Tibial artery (tissue), 4 donors: ENCODE results near the gene MFSD12.

ENCODE experiments used
- DNase-seq, 2 donors: peaks; one replicate each; pipeline ENCODE4 v3.0.0-alpha.2; 2019
- H3K27ac ChIP-seq, 2 donors: fragments of 200-600 bp; sonication (generic) in 1 of 2; 1 replicate in 1 of 2; 2 replicates in 1 of 2; pipeline ENCODE4 v1.5.1; 2018 to 2019; ENCODE audit warnings: mild to moderate bottlenecking in 1 of 2
- H3K27me3 ChIP-seq, 2 donors: fragments of 200-600 bp; sonication (generic) in 1 of 2; one replicate each; pipeline versions ENCODE4 v1.5.1 to v1.6.0; 2016 to 2019
- H3K36me3 ChIP-seq, 3 donors: fragments of 200-600 bp; sonication (generic) in 2 of 3; one replicate each; pipeline ENCODE4 v1.5.1; 2016 to 2019; ENCODE audit warnings: mild to moderate bottlenecking in 2 of 3
- H3K4me1 ChIP-seq, 4 donors: fragments of 200-600 bp; sonication (generic) in 2 of 4; 1 replicate in 3 of 4; 2 replicates in 1 of 4; pipeline ENCODE4 v1.5.1; 2016 to 2019
- H3K4me3 ChIP-seq, 2 donors: fragments of 200-600 bp; sonication (generic) in 1 of 2; 1 replicate in 1 of 2; 2 replicates in 1 of 2; pipeline ENCODE4 v1.5.1; 2018 to 2019; ENCODE audit warnings: mild to moderate bottlenecking in 2 of 2
- H3K9me3 ChIP-seq, 3 donors: fragments of 200-600 bp; sonication (generic) in 1 of 3; one replicate each; pipeline ENCODE4 v1.5.1; 2016 to 2019
- intact Hi-C: fragments of 100-400 bp; cut with DNase I; formaldehyde crosslinking; loops from one replicate; pipeline ENCODE4 v1.15.0; 2023; ENCODE audit warnings: low total_unique reads
- TF ChIP-seq, protein P1 (sequence below), 2 experiments: fragments of 200-600 bp in 1 of 2; fragments of 450-650 bp in 1 of 2; IDR thresholded peaks; one replicate each; pipeline ENCODE4 v1.5.1; 2017 to 2019; ENCODE audit warnings: antibody characterized with exemption in 2 of 2, mild to moderate bottlenecking in 1 of 2, moderate library complexity in 1 of 2

Gene MFSD12

GRCh38 chr19:3538965-3539755 lies 18.2 kb downstream of the MFSD12 start, which contains the start of gene TEKTIP1:
TSS of gene TEKTIP1 (plus strand) at chr19:3539174. CDS start at chr19:3539178, 4 bp downstream.
- intact Hi-C loops, result loop anchor here (10.0 kb wide), 1 partner anchor 426 kb away; no protein-coding TSS in a partner anchor
- H3K4me1 ChIP-seq, result peaks cover 0 to 28% (median 10%) of the 10 kb centered on the region in 4 donors
- DNase-seq, result no peak
- H3K27ac ChIP-seq, result no peak within 1 kb of the TSS
- H3K9me3 ChIP-seq, result no peaks in the 10 kb centered on the region
- no peaks in the 10 kb centered on the region for H3K27me3 ChIP-seq
- H3K4me3 ChIP-seq, result no peak within 1 kb of the TSS
- H3K36me3 ChIP-seq, result peaks cover 17 to 51% (median 19%) of the 10 kb centered on the region in 3 donors
- TF ChIP-seq, protein P1, sequence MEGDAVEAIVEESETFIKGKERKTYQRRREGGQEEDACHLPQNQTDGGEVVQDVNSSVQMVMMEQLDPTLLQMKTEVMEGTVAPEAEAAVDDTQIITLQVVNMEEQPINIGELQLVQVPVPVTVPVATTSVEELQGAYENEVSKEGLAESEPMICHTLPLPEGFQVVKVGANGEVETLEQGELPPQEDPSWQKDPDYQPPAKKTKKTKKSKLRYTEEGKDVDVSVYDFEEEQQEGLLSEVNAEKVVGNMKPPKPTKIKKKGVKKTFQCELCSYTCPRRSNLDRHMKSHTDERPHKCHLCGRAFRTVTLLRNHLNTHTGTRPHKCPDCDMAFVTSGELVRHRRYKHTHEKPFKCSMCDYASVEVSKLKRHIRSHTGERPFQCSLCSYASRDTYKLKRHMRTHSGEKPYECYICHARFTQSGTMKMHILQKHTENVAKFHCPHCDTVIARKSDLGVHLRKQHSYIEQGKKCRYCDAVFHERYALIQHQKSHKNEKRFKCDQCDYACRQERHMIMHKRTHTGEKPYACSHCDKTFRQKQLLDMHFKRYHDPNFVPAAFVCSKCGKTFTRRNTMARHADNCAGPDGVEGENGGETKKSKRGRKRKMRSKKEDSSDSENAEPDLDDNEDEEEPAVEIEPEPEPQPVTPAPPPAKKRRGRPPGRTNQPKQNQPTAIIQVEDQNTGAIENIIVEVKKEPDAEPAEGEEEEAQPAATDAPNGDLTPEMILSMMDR (IDR thresholded peaks at IDR 0.05), result no peak

DNA sequence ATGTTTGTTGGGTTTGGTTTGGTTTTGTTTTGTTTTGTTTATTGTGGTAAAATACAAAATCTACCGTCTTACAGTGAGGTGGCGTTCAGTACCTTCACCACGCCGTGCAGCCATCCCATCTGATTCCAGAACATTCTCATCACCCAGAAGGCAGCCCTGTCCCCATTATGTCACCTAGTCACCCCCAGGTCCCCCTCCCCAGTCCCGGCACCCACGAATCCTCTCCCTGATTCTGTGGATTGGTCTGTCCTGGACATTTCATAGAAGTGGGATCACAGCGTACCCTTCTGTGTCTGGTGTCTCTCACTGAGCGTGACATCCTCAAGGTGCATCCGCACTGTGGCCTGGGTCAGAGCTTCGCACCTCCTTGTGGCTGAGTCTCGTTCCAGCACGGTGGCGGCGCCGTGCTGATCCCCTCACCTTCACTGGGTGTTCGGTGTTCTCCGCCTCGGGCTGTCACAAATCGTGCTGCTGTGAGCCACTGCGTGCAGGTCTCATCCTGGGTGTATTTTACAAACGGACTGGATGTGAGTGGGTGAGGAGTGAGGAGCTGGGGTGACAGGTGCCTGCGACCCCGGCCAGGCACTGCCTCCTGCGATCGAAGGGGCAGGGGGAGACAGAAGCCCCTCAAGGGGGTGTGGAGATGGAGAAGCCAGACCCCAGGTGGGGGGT lies 19.0 kb downstream of the MFSD12 start:
- Histone ChIP-seq H3K4me1 (peaks cover 0 to 21% (median 4%) of the 10 kb centered on the region in 4 donors), H3K27ac (no peak overlapping the region), H3K4me3 (no peak overlapping the region), H3K9me3 (no peaks in the 10 kb centered on the region), H3K36me3 (peaks cover 21 to 51% (median 25%) of the 10 kb centered on the region in 3 donors), H3K27me3 (no peaks in the 10 kb centered on the region)
- no peak for DNase-seq
- intact Hi-C loops, result loop anchor here (10.0 kb wide), 1 partner anchor 426 kb away; no protein-coding TSS in a partner anchor
- TF ChIP-seq, protein P1 (IDR thresholded peaks at IDR 0.05), result no peak

DNA sequence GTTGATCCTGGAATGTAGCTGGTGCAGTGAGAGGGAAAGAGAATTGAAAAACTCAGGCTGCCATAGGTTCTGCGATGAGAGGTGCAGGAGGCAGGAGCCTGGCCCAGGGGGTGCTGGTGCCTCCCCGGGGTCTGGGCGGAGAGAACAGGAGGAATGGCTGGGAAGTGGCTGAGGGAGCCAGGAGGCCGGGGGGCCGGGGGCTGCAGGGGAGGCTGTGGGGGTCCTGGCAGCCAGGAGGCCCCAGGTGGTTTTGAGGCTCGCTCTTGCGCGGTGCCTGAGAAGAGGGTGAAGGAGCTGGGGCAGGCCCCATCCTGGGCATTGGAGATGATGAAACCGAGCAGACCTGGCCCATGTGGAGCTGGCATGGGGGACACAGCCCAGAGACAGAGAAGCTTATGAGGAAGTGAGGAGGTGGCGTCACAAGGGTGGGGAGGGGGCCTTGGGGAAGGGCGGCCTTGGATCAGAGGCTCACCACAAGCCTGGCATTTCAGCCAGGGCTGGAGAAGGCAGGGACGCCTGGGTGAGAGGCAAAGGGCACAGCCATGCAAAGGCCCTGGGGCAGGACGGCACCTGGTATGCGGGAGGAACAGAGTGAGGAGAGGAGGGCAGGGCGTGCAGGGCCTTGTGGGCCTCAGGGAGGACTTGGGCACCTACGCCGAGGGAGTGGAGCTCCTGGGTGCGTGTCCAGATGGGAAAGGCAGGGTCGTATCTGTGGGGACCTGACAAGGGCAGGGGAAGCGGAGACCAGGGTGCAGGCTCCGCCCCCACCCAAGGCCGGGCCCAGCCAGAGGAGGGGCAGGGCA lies 19.7 kb downstream of the MFSD12 start:
- Histone ChIP-seq H3K27ac (no peak overlapping the region), H3K4me3 (no peak overlapping the region), H3K27me3 (no peaks in the 10 kb centered on the region), H3K9me3 (no peaks in the 10 kb centered on the region), H3K4me1 (peaks cover 0 to 16% (median 0%) of the 10 kb centered on the region in 4 donors), H3K36me3 (peaks cover 29 to 57% (median 32%) of the 10 kb centered on the region in 3 donors)
- intact Hi-C loops, result loop anchor here (10.0 kb wide), 1 partner anchor 427 kb away; no protein-coding TSS in a partner anchor
- TF ChIP-seq, protein P1 (IDR thresholded peaks at IDR 0.05), result no peak
- DNase-seq, result no peak

DNA sequence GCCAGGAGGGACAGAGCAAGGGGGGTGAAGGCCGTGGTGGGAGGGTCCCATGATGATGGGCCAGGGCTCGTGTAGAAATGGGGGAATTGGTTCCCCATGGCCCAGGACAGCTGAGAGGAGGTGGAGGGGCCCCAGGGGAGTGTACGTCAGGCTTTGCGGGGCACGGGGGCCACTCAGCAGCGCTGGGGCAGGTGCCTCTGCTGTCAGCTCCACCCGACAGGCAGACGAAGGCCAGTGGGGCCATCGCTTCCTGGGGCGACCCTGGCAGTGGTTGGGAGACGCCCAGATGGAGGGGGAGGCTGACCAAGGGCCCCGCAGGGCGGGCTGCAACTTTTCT lies 20.3 kb downstream of the MFSD12 start:
- no peak for DNase-seq
- H3K36me3 ChIP-seq, result peaks cover 34 to 60% (median 38%) of the 10 kb centered on the region in 3 donors
- H3K4me3 ChIP-seq, result no peak overlapping the region
- peak overlapping the region in 1 of 2 donors; percentile 6 for H3K27ac ChIP-seq
- no peaks in the 10 kb centered on the region for H3K27me3 ChIP-seq
- TF ChIP-seq, protein P1 (IDR thresholded peaks at IDR 0.05), result no peak
- H3K9me3 ChIP-seq, result no peaks in the 10 kb centered on the region
- peaks cover 0 to 16% (median 0%) of the 10 kb centered on the region in 4 donors for H3K4me1 ChIP-seq
- intact Hi-C loops, result loop anchor here (10.0 kb wide), 1 partner anchor 428 kb away; no protein-coding TSS in a partner anchor
